Activated T-helper 1 cell treated with anti-CD3 and anti-CD28 coated beads, Interleukin-12 subunit alpha, Interleukin-12 subunit beta, Interleukin-2, Interleukin-4 antibody, amounts not matched to agents 30 ng/mL and 10 ng/mL and 1 ng/mL, durations not matched to agents 14 hours and 24 hours and 36 hours (primary cell): ENCODE results near the gene SLC1A1. TPM values are rescaled to one million over a fixed set of nuclear protein-coding genes. Genes with fewer than 3 reads are reported as not detected.

Source experiments
- DNase-seq: peaks from one replicate; pipeline ENCODE4 v3.0.0; 2021; ENCODE audit warnings: low spot score
- H3K27ac Mint-ChIP-seq: one replicate; pipeline ENCODE4 v1.8.0; 2021; ENCODE audit warnings: mild to moderate bottlenecking, mixed read lengths
- H3K27me3 Mint-ChIP-seq: one replicate; pipeline ENCODE4 v1.8.0; 2022; ENCODE audit warnings: mild to moderate bottlenecking, moderate library complexity, mixed read lengths; ENCODE audit not compliant: insufficient read depth
- H3K36me3 Mint-ChIP-seq: one replicate; pipeline ENCODE4 v1.8.0; 2021; ENCODE audit warnings: low read depth, mixed read lengths
- H3K4me1 Mint-ChIP-seq: one replicate; pipeline ENCODE4 v1.8.0; 2021; ENCODE audit warnings: low read depth, mixed read lengths
- H3K4me3 Mint-ChIP-seq: one replicate; pipeline ENCODE4 v1.8.0; 2021; ENCODE audit warnings: mild to moderate bottlenecking, moderate library complexity, mixed read lengths
- H3K9me3 Mint-ChIP-seq: one replicate; pipeline ENCODE4 v1.8.0; 2021; ENCODE audit warnings: mixed read lengths
- intact Hi-C: fragments of 100-400 bp; cut with micrococcal nuclease; formaldehyde crosslinking; loops from one replicate; pipeline ENCODE4 v1.15.1; 2024
- total RNA-seq: library from RNA; stranded (reverse); gene quantifications from 2 replicates; pipeline ENCODE4 v1.2.3, GENCODE V29; 2022

Gene SLC1A1
- total RNA-seq = 0.05 TPM in 1 of 2 replicates, not detected in the other

GRCh38 chr9:4489919-4490704 lies at the start of gene SLC1A1:
TSS of gene SLC1A1 (plus strand) at chr9:4490468. CDS start at chr9:4490680, 212 bp downstream.
- intact Hi-C loops = no loop called here
- H3K4me1 Mint-ChIP-seq = peaks cover 19% of the 10 kb centered on the region
- H3K27ac Mint-ChIP-seq = no peak within 1 kb of the TSS
- no peaks in the 10 kb centered on the region for H3K36me3 Mint-ChIP-seq
- no peaks in the 10 kb centered on the region for H3K9me3 Mint-ChIP-seq
- H3K4me3 Mint-ChIP-seq = peak within 1 kb of the TSS; percentile 84
- H3K27me3 Mint-ChIP-seq = peaks cover 48% of the 10 kb centered on the region
- no peak for DNase-seq

- Mint-ChIP-seq H3K4me1 (no peaks in the 10 kb centered on the region), H3K36me3 (no peaks in the 10 kb centered on the region), H3K4me3 (no peak overlapping the region), H3K9me3 (peaks cover 7% of the 10 kb centered on the region), H3K27me3 (peaks cover 3% of the 10 kb centered on the region), H3K27ac (no peak overlapping the region)
- no peak for DNase-seq
- intact Hi-C loops = no loop called here
Observed at GRCh38 chr9:4442806-4443205, 47.5 kb upstream of the SLC1A1 start.

GRCh38 chr9:4443439-4443838 lies 46.8 kb upstream of the SLC1A1 start:
- Mint-ChIP-seq H3K4me1 (no peaks in the 10 kb centered on the region), H3K27ac (no peak overlapping the region), H3K4me3 (no peak overlapping the region), H3K9me3 (peaks cover 7% of the 10 kb centered on the region), H3K27me3 (peaks cover 3% of the 10 kb centered on the region), H3K36me3 (no peaks in the 10 kb centered on the region)
- DNase-seq = no peak
- intact Hi-C loops = no loop called here

GRCh38 chr9:4461437-4461836 lies 28.8 kb upstream of the SLC1A1 start:
- no peak overlapping the region for H3K4me3 Mint-ChIP-seq
- intact Hi-C loops = no loop called here
- H3K27me3 Mint-ChIP-seq = no peaks in the 10 kb centered on the region
- no peak overlapping the region for H3K27ac Mint-ChIP-seq
- H3K9me3 Mint-ChIP-seq = no peaks in the 10 kb centered on the region
- no peak for DNase-seq
- no peaks in the 10 kb centered on the region for H3K36me3 Mint-ChIP-seq
- H3K4me1 Mint-ChIP-seq = peaks cover 8% of the 10 kb centered on the region

- Mint-ChIP-seq H3K27ac (no peak overlapping the region), H3K36me3 (no peaks in the 10 kb centered on the region), H3K4me3 (no peak overlapping the region)
Observed at GRCh38 chr9:4463824-4464223, 26.4 kb upstream of the SLC1A1 start.

GRCh38 chr9:4464911-4465513 lies 25.3 kb upstream of the SLC1A1 start:
- intact Hi-C loops = no loop called here
- H3K36me3 Mint-ChIP-seq = no peaks in the 10 kb centered on the region
- no peak overlapping the region for H3K4me3 Mint-ChIP-seq
- H3K27ac Mint-ChIP-seq = no peak overlapping the region
- H3K9me3 Mint-ChIP-seq = no peaks in the 10 kb centered on the region
- no peak for DNase-seq
- H3K4me1 Mint-ChIP-seq = peaks cover 8% of the 10 kb centered on the region
- H3K27me3 Mint-ChIP-seq = peaks cover 3% of the 10 kb centered on the region

More at GRCh38 chr9:4463824-4464223, 26.4 kb upstream of the SLC1A1 start:
- no peak for DNase-seq
- Mint-ChIP-seq H3K4me1 (peaks cover 8% of the 10 kb centered on the region), H3K27me3 (no peaks in the 10 kb centered on the region), H3K9me3 (no peaks in the 10 kb centered on the region)
- intact Hi-C loops = no loop called here

- H3K4me1 Mint-ChIP-seq = peaks cover 8% of the 10 kb centered on the region
- intact Hi-C loops = no loop called here
- H3K4me3 Mint-ChIP-seq = no peak overlapping the region
- H3K36me3 Mint-ChIP-seq = no peaks in the 10 kb centered on the region
- H3K27ac Mint-ChIP-seq = no peak overlapping the region
- no peak for DNase-seq
- H3K27me3 Mint-ChIP-seq = peaks cover 3% of the 10 kb centered on the region
- no peaks in the 10 kb centered on the region for H3K9me3 Mint-ChIP-seq
Observed at GRCh38 chr9:4465910-4466309, 24.4 kb upstream of the SLC1A1 start.

- Mint-ChIP-seq H3K9me3 (peaks cover 3% of the 10 kb centered on the region), H3K27me3 (peaks cover 5% of the 10 kb centered on the region), H3K4me1 (no peaks in the 10 kb centered on the region), H3K36me3 (no peaks in the 10 kb centered on the region), H3K4me3 (no peak overlapping the region), H3K27ac (no peak overlapping the region)
- intact Hi-C loops = no loop called here
- no peak for DNase-seq
Observed at GRCh38 chr9:4475301-4475700, 15.0 kb upstream of the SLC1A1 start.

- intact Hi-C loops = no loop called here
- peaks cover 27% of the 10 kb centered on the region for H3K27me3 Mint-ChIP-seq
- no peaks in the 10 kb centered on the region for H3K36me3 Mint-ChIP-seq
- no peaks in the 10 kb centered on the region for H3K9me3 Mint-ChIP-seq
- no peak overlapping the region for H3K4me3 Mint-ChIP-seq
- no peak for DNase-seq
- peaks cover 11% of the 10 kb centered on the region for H3K4me1 Mint-ChIP-seq
- no peak overlapping the region for H3K27ac Mint-ChIP-seq
Observed at GRCh38 chr9:4486176-4486575, 4.1 kb upstream of the SLC1A1 start.

- intact Hi-C loops = no loop called here
- Mint-ChIP-seq H3K9me3 (no peaks in the 10 kb centered on the region), H3K4me3 (peak overlapping the region; percentile 73), H3K36me3 (no peaks in the 10 kb centered on the region), H3K27me3 (peaks cover 46% of the 10 kb centered on the region), H3K4me1 (peaks cover 19% of the 10 kb centered on the region), H3K27ac (no peak overlapping the region)
- no peak for DNase-seq
Observed at GRCh38 chr9:4489562-4489918, 728 bp upstream of the SLC1A1 start.

- no peak overlapping the region for H3K27ac Mint-ChIP-seq
- intact Hi-C loops = no loop called here
- DNase-seq = no peak
- H3K4me1 Mint-ChIP-seq = peaks cover 19% of the 10 kb centered on the region
- H3K4me3 Mint-ChIP-seq = peak overlapping the region; percentile 84
- H3K27me3 Mint-ChIP-seq = peaks cover 51% of the 10 kb centered on the region
- H3K36me3 Mint-ChIP-seq = no peaks in the 10 kb centered on the region
- H3K9me3 Mint-ChIP-seq = no peaks in the 10 kb centered on the region
Observed at GRCh38 chr9:4490705-4491625, 697 bp downstream of the SLC1A1 start.

- H3K36me3 Mint-ChIP-seq = no peaks in the 10 kb centered on the region
- no peaks in the 10 kb centered on the region for H3K9me3 Mint-ChIP-seq
- intact Hi-C loops = no loop called here
- H3K27me3 Mint-ChIP-seq = peaks cover 54% of the 10 kb centered on the region
- H3K4me1 Mint-ChIP-seq = peaks cover 13% of the 10 kb centered on the region
- no peak overlapping the region for H3K27ac Mint-ChIP-seq
- no peak for DNase-seq
- H3K4me3 Mint-ChIP-seq = peak overlapping the region; percentile 84
Observed at GRCh38 chr9:4491626-4491975, 1.3 kb downstream of the SLC1A1 start.

GRCh38 chr9:4494332-4494731 lies 4.1 kb downstream of the SLC1A1 start:
- intact Hi-C loops = no loop called here
- Mint-ChIP-seq H3K9me3 (no peaks in the 10 kb centered on the region), H3K27ac (no peak overlapping the region), H3K4me3 (no peak overlapping the region), H3K4me1 (peaks cover 13% of the 10 kb centered on the region), H3K36me3 (no peaks in the 10 kb centered on the region), H3K27me3 (peaks cover 46% of the 10 kb centered on the region)
- no peak for DNase-seq
